MG63 (cell line): ENCODE data around the gene AMH. TPM values are rescaled to one million over a fixed set of nuclear protein-coding genes. Genes with fewer than 3 reads are reported as not detected.

Experiments
- DNase-seq: peaks from one replicate; pipeline ENCODE4 v3.0.0-alpha.2; 2020
- H3K27me3 ChIP-seq: fragments of 250-450 bp; sonication (Bioruptor Pico); 2 replicates; pipeline ENCODE4 v1.5.1; 2020; ENCODE audit warnings: mild to moderate bottlenecking, moderate library complexity
- H3K36me3 ChIP-seq: fragments of 250-450 bp; sonication (Bioruptor Pico); 2 replicates; pipeline ENCODE4 v1.5.1; 2020; ENCODE audit warnings: mild to moderate bottlenecking, moderate library complexity
- H3K4me3 ChIP-seq: fragments of 250-450 bp; sonication (Bioruptor Pico); 2 replicates; pipeline ENCODE4 v1.5.1; 2020; ENCODE audit warnings: mild to moderate bottlenecking, moderate library complexity
- H3K9me3 ChIP-seq: fragments of 250-450 bp; sonication (Bioruptor Pico); 2 replicates; pipeline ENCODE4 v1.5.1; 2020; ENCODE audit warnings: mild to moderate bottlenecking, moderate library complexity
- total RNA-seq: library from RNA; depleted of rRNA; stranded (reverse); fragments of >200 nt; shearing (Covaris generic); gene quantifications from 2 replicates; pipeline ENCODE4 v1.2.3, GENCODE V29; 2014; ENCODE audit warnings: low replicate concordance

AMH gene
- total RNA-seq, 1 experiment from 2014 or later: 0.49 TPM

GRCh38 chr19:2251106-2252054, 2.3 kb downstream of the AMH start:
- Histone ChIP-seq H3K36me3 (peaks cover 3% of the 10 kb centered on the region), H3K4me3 (no peak overlapping the region), H3K9me3 (no peaks in the 10 kb centered on the region), H3K27me3 (no peaks in the 10 kb centered on the region)
- no peak for DNase-seq

- H3K36me3 ChIP-seq: no peaks in the 10 kb centered on the region; the same call in 1 of the 2 replicates
- no peak for DNase-seq
- H3K27me3 ChIP-seq: no peaks in the 10 kb centered on the region
- no peak overlapping the region for H3K4me3 ChIP-seq
- no peaks in the 10 kb centered on the region for H3K9me3 ChIP-seq
Observed at GRCh38 chr19:2252055-2252796, 3.1 kb downstream of the AMH start.

- Histone ChIP-seq H3K9me3 (no peaks in the 10 kb centered on the region), H3K4me3 (no peak overlapping the region), H3K36me3 (no peaks in the 10 kb centered on the region), H3K27me3 (no peaks in the 10 kb centered on the region)
- DNase-seq: no peak
Observed at GRCh38 chr19:2252797-2253105, 3.6 kb downstream of the AMH start.

GRCh38 chr19:2253106-2254063, 4.3 kb downstream of the AMH start:
- Histone ChIP-seq H3K4me3 (no peak overlapping the region), H3K27me3 (no peaks in the 10 kb centered on the region), H3K36me3 (no peaks in the 10 kb centered on the region), H3K9me3 (no peaks in the 10 kb centered on the region)
- DNase-seq: no peak

- Histone ChIP-seq H3K27me3 (no peaks in the 10 kb centered on the region), H3K4me3 (no peak overlapping the region), H3K36me3 (no peaks in the 10 kb centered on the region), H3K9me3 (no peaks in the 10 kb centered on the region)
- DNase-seq: no peak
Observed at GRCh38 chr19:2254064-2254872, 5.1 kb downstream of the AMH start.

GRCh38 chr19:2255112-2255845, 6.2 kb downstream of the AMH start:
- H3K4me3 ChIP-seq: no peak overlapping the region
- no peaks in the 10 kb centered on the region for H3K27me3 ChIP-seq
- no peaks in the 10 kb centered on the region for H3K36me3 ChIP-seq
- DNase-seq: no peak
- H3K9me3 ChIP-seq: no peaks in the 10 kb centered on the region

- Histone ChIP-seq H3K36me3 (no peaks in the 10 kb centered on the region), H3K27me3 (no peaks in the 10 kb centered on the region), H3K4me3 (no peak within 1 kb of the TSS), H3K9me3 (no peaks in the 10 kb centered on the region)
- DNase-seq: no peak
Observed at GRCh38 chr19:2255982-2256685, 7.0 kb downstream of the AMH start, which contains the start of gene JSRP1. Gene JSRP1, minus strand, starts transcription at chr19:2256417. Its CDS starts 1,103 bp downstream, at chr19:2255314.

GRCh38 chr19:2259336-2259735, 10.2 kb downstream of the AMH start:
- Histone ChIP-seq H3K4me3 (no peak overlapping the region), H3K9me3 (no peaks in the 10 kb centered on the region), H3K36me3 (no peaks in the 10 kb centered on the region), H3K27me3 (no peaks in the 10 kb centered on the region)
- no peak for DNase-seq

GRCh38 chr19:2260341-2260805, 11.2 kb downstream of the AMH start:
- Histone ChIP-seq H3K9me3 (no peaks in the 10 kb centered on the region), H3K36me3 (no peaks in the 10 kb centered on the region), H3K4me3 (no peak overlapping the region), H3K27me3 (no peaks in the 10 kb centered on the region)
- no peak for DNase-seq

GRCh38 chr19:2261438-2262172, 12.5 kb downstream of the AMH start:
- Histone ChIP-seq H3K9me3 (no peaks in the 10 kb centered on the region), H3K27me3 (no peaks in the 10 kb centered on the region), H3K36me3 (no peaks in the 10 kb centered on the region), H3K4me3 (no peak overlapping the region)
- DNase-seq: no peak

- peak; percentile 61 for DNase-seq
- Histone ChIP-seq H3K4me3 (no peak overlapping the region), H3K36me3 (peaks cover 11% of the 10 kb centered on the region), H3K9me3 (no peaks in the 10 kb centered on the region), H3K27me3 (no peaks in the 10 kb centered on the region)
Observed at GRCh38 chr19:2266183-2266993, 17.3 kb downstream of the AMH start.

GRCh38 chr19:2268480-2268830, 19.3 kb downstream of the AMH start:
- H3K9me3 ChIP-seq: no peaks in the 10 kb centered on the region
- H3K36me3 ChIP-seq: peaks cover 27% of the 10 kb centered on the region
- H3K4me3 ChIP-seq: peak overlapping the region; percentile 77
- DNase-seq: no peak
- no peaks in the 10 kb centered on the region for H3K27me3 ChIP-seq

- no peaks in the 10 kb centered on the region for H3K27me3 ChIP-seq
- DNase-seq: no peak
- H3K4me3 ChIP-seq: peak overlapping the region; percentile 77
- H3K9me3 ChIP-seq: no peaks in the 10 kb centered on the region
- peaks cover 31% of the 10 kb centered on the region for H3K36me3 ChIP-seq
Observed at GRCh38 chr19:2268861-2269243, 19.7 kb downstream of the AMH start.
